A673 (cell line): ENCODE measurements around the gene KLHL17.

Experiments used
- CTCF ChIP-seq: fragments of 300-800, 200-600 bp; sonication (generic); conservative IDR thresholded peaks from 2 replicates; pipeline ENCODE4 v1.5.1; 2017; ENCODE audit warnings: low read depth, mild to moderate bottlenecking, antibody characterized with exemption, low read length, moderate library complexity, mixed read lengths
- EZH2 ChIP-seq: fragments of 200-600 bp; sonication (generic); IDR thresholded peaks from 2 replicates; pipeline ENCODE4 v1.6.1; 2017; ENCODE audit warnings: borderline replicate concordance, low read depth, mild to moderate bottlenecking, mixed read lengths, antibody characterized with exemption, low read length; ENCODE audit not compliant: poor library complexity, severe bottlenecking

GRCh38 chr1:974293-974640 lies 13.9 kb downstream of the KLHL17 start:
- TF ChIP-seq CTCF (no peak), EZH2 (no peak)
